Measurements from ENCODE around the gene ZNF423.

Gene ZNF423

GRCh38 chr16:49494891-49495566 is 360.9 kb downstream of the ZNF423 start:
- no peak for DNase-seq (ENCODE audit: low spot score)

- no peak for DNase-seq (ENCODE audit: low spot score)
Observed at GRCh38 chr16:49494474-49494873, 361.4 kb downstream of the ZNF423 start.

- no peak for DNase-seq (ENCODE audit: low spot score)
Observed at GRCh38 chr16:49493836-49494235, 362.1 kb downstream of the ZNF423 start.

GRCh38 chr16:49492896-49493626 is 362.9 kb downstream of the ZNF423 start:
- DNase-seq (ENCODE audit: low spot score) = no peak

GRCh38 chr16:49491771-49492761 is 363.8 kb downstream of the ZNF423 start:
- DNase-seq (ENCODE audit: low spot score) = peak; percentile 55

GRCh38 chr16:49491106-49491670 is 364.7 kb downstream of the ZNF423 start:
- DNase-seq (ENCODE audit: low spot score) = no peak

- DNase-seq (ENCODE audit: low spot score) = no peak
Observed at GRCh38 chr16:49490321-49490705, 365.6 kb downstream of the ZNF423 start.

- no peak for DNase-seq (ENCODE audit: low spot score)
Observed at GRCh38 chr16:49489686-49490320, 366.1 kb downstream of the ZNF423 start.

- no peak for DNase-seq (ENCODE audit: low spot score)
Observed at GRCh38 chr16:49488740-49489525, 367.0 kb downstream of the ZNF423 start.

GRCh38 chr16:49488336-49488735 is 367.6 kb downstream of the ZNF423 start:
- DNase-seq (ENCODE audit: low spot score) = no peak

- DNase-seq (ENCODE audit: low spot score) = no peak
Observed at GRCh38 chr16:49487746-49488145, 368.2 kb downstream of the ZNF423 start.

GRCh38 chr16:49486400-49486799 is 369.5 kb downstream of the ZNF423 start:
- DNase-seq (ENCODE audit: low spot score) = no peak

- no peak for DNase-seq (ENCODE audit: low spot score)
Observed at GRCh38 chr16:49485663-49486062, 370.2 kb downstream of the ZNF423 start.

GRCh38 chr16:49484936-49485335 is 371.0 kb downstream of the ZNF423 start:
- DNase-seq (ENCODE audit: low spot score) = no peak

- peak; percentile 43 for DNase-seq (ENCODE audit: low spot score)
Observed at GRCh38 chr16:49484451-49484849, 371.5 kb downstream of the ZNF423 start.

- DNase-seq (ENCODE audit: low spot score) = no peak
Observed at GRCh38 chr16:49483651-49484450, 372.1 kb downstream of the ZNF423 start.

- no peak for DNase-seq (ENCODE audit: low spot score)
Observed at GRCh38 chr16:49483251-49483650, 372.7 kb downstream of the ZNF423 start.

GRCh38 chr16:49482690-49483089 is 373.2 kb downstream of the ZNF423 start:
- no peak for DNase-seq (ENCODE audit: low spot score)

- DNase-seq (ENCODE audit: low spot score) = no peak
Observed at GRCh38 chr16:49478616-49479015, 377.3 kb downstream of the ZNF423 start.

GRCh38 chr16:49478107-49478506 is 377.8 kb downstream of the ZNF423 start:
- DNase-seq (ENCODE audit: low spot score) = no peak

All from SK-N-DZ (cell line).